Testis (tissue), 5 donors: ENCODE data around the gene PRG2. TPM values are rescaled to one million over a fixed set of nuclear protein-coding genes. Genes with fewer than 3 reads are reported as not detected.

Experiments used
- DNase-seq: peaks from one replicate; pipeline ENCODE4 v3.0.0-alpha.2; 2019
- H3K27ac ChIP-seq, 2 donors: fragments of 200-600 bp; sonication (generic); one replicate each; pipeline ENCODE4 v1.5.1; 2019
- H3K27me3 ChIP-seq: fragments of 200-600 bp; sonication (generic); one replicate; pipeline ENCODE4 v1.5.1; 2019
- H3K36me3 ChIP-seq: fragments of 200-600 bp; sonication (generic); one replicate; pipeline ENCODE4 v1.5.1; 2017; ENCODE audit warnings: low read depth; ENCODE audit errors: missing control alignments
- H3K4me1 ChIP-seq: fragments of 200-600 bp; sonication (generic); one replicate; pipeline ENCODE4 v1.5.1; 2019
- H3K4me3 ChIP-seq, 2 donors: fragments of 200-600 bp; sonication (generic); one replicate each; pipeline ENCODE4 v1.5.1; 2017 to 2019
- H3K9me3 ChIP-seq: fragments of 200-600 bp; sonication (generic); one replicate; pipeline ENCODE4 v1.5.1; 2017
- CTCF ChIP-seq, 3 experiments: fragments of 450-650 bp in 2 of 3; fragments of 200-600 bp in 1 of 3; sonication (generic) in 1 of 3; IDR thresholded peaks; one replicate each; pipeline ENCODE4 v1.5.1; 2016 to 2019; ENCODE audit warnings: antibody characterized with exemption in 3 of 3, mild to moderate bottlenecking in 2 of 3, moderate library complexity in 1 of 3
- POLR2A ChIP-seq: fragments of 450-650 bp; IDR thresholded peaks from one replicate; pipeline ENCODE4 v1.6.1; 2017; ENCODE audit warnings: antibody characterized with exemption, mild to moderate bottlenecking, moderate library complexity
- WGBS, 2 donors: methylation state at CpG; one replicate each; pipeline ENCODE4 v1.1.5; 2018; 5-methylcytosine and 5-hydroxymethylcytosine counted together
- intact Hi-C: fragments of 100-400 bp; cut with DNase I; formaldehyde crosslinking; loops from one replicate; pipeline ENCODE4 v1.15.1; 2023; ENCODE audit warnings: low total_unique reads
- long read RNA-seq, 2 donors: transcript quantifications; one replicate each; lab custom pipeline, GENCODE V29; 2026
- polyA plus RNA-seq: library from polyadenylated mRNA; stranded (reverse); fragments of 350-450 nt; fragmentation: Illumina TruSeq; extraction: RNeasy Lipid Tissue Mini Kit (QIAGEN cat#74804); gene quantifications from one replicate; pipeline ENCODE4 v1.2.3, GENCODE V29; 2014; ENCODE audit warnings: low read depth, low replicate concordance; ENCODE audit not compliant: insufficient read depth
- total RNA-seq, 2 donors: library from RNA; depleted of rRNA; stranded (reverse); fragments of >200 nt; gene quantifications; one replicate each; pipeline ENCODE4 v1.2.3, GENCODE V29; 2016

PRG2 gene, protein sequence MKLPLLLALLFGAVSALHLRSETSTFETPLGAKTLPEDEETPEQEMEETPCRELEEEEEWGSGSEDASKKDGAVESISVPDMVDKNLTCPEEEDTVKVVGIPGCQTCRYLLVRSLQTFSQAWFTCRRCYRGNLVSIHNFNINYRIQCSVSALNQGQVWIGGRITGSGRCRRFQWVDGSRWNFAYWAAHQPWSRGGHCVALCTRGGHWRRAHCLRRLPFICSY
- total RNA-seq = not detected
- not detected for polyA plus RNA-seq
- long read RNA-seq, donor 1 = 0 reads
- long read RNA-seq, donor 2, partial matches to known transcripts = 0 of 1 reads
- long read RNA-seq, donor 2, other reads (novel, unspliced or antisense) = 0 of 1 reads

DNA sequence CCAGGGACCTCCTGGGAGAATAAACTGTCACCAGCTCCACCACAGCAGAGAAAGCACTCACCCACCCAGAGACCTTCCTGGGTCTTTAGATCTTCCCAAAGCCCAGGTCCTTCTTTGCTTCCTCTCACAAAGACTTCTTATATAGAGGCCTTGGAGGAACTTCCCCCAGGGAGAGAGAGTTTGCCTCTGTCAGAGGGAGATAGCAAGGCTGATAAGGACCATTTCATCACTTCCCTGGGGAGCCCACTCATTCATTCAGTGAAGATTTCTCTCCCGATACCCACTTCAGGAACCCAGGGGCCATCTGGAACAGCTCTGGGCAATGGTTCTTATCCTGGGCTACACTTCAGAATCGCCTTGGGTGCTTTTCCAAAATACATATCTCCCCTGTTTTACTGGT lies at the start of gene PRG2:
TSS of gene PRG2 (minus strand) at position 116 of the 400 bp plus-strand sequence. CDS start 706 bp downstream, outside the sequence.
- H3K9me3 ChIP-seq = no peaks in the 10 kb centered on the region
- TF ChIP-seq CTCF (IDR thresholded peaks at IDR 0.05) (no peak), POLR2A (no peak)
- no peak within 1 kb of the TSS for H3K4me3 ChIP-seq
- intact Hi-C loops = no loop called here
- no peaks in the 10 kb centered on the region for H3K27me3 ChIP-seq
- no peaks in the 10 kb centered on the region for H3K4me1 ChIP-seq
- DNase-seq = no peak
- no peak within 1 kb of the TSS for H3K27ac ChIP-seq
- 85 to 87% methylated on average over 2 of the region's 2 CpGs for WGBS, 2 donors
- H3K36me3 ChIP-seq = no peaks in the 10 kb centered on the region

DNA sequence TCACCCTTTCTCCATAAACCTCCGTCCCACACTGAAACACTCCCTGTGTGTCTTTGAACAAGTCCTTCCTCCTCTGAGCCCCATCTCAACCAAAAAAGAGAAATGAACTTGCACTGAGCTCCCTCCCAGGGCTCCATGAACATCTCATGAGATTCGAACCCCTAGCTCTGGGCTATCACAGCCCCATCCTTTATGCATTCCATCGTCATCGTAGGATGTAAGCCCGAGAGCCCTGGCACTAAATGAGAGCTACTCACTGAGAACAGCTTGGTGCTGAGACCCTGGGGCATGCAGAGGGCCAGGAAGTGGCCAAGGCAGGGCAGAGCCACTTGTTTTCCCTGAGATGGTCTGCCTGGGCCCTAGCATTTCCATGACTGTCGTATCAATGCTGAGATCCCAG lies 49.3 kb upstream of the PRG2 start:
- 69 to 75% methylated on average over 5 to 6 of the region's 6 CpGs for WGBS, 2 donors

GRCh38 chr11:57438345-57439285 lies 48.2 kb upstream of the PRG2 start:
- TF ChIP-seq POLR2A (no peak), CTCF (IDR thresholded peaks at IDR 0.05) (no peak)
- no peak for DNase-seq
- no peaks in the 10 kb centered on the region for H3K27me3 ChIP-seq
- WGBS, 2 donors = 87 to 89% methylated on average over 12 of the region's 12 CpGs
- H3K27ac ChIP-seq = no peak overlapping the region
- H3K4me3 ChIP-seq = no peak overlapping the region
- intact Hi-C loops = no loop called here
- H3K4me1 ChIP-seq = no peaks in the 10 kb centered on the region
- no peaks in the 10 kb centered on the region for H3K9me3 ChIP-seq
- H3K36me3 ChIP-seq = no peaks in the 10 kb centered on the region

More for the DNA sequence above, 49.3 kb upstream of the PRG2 start:
- H3K36me3 ChIP-seq = no peaks in the 10 kb centered on the region
- TF ChIP-seq CTCF (IDR thresholded peaks at IDR 0.05) (no peak), POLR2A (no peak)
- no peak overlapping the region for H3K4me3 ChIP-seq
- no peak for DNase-seq
- no peaks in the 10 kb centered on the region for H3K9me3 ChIP-seq
- H3K27me3 ChIP-seq = no peaks in the 10 kb centered on the region
- intact Hi-C loops = no loop called here
- H3K27ac ChIP-seq = no peak overlapping the region
- no peaks in the 10 kb centered on the region for H3K4me1 ChIP-seq

GRCh38 chr11:57436031-57436430 lies 45.6 kb upstream of the PRG2 start:
- Histone ChIP-seq H3K27me3 (no peaks in the 10 kb centered on the region), H3K4me1 (no peaks in the 10 kb centered on the region), H3K4me3 (no peak overlapping the region), H3K36me3 (no peaks in the 10 kb centered on the region), H3K27ac (no peak overlapping the region), H3K9me3 (no peaks in the 10 kb centered on the region)
- TF ChIP-seq CTCF (IDR thresholded peaks at IDR 0.05) (no peak), POLR2A (no peak)
- WGBS, 2 donors = 88 to 90% methylated on average over 7 of the region's 7 CpGs
- intact Hi-C loops = no loop called here
- no peak for DNase-seq
